ENCODE measurements around the gene PTPRM. TPM values are rescaled to one million over a fixed set of nuclear protein-coding genes. Genes with fewer than 3 reads are reported as not detected.

Gene PTPRM
- total and polyA plus RNA-seq, 2 of the 8 experiments (the other 6 are each of a cell fraction or from before 2014, with no cell fraction given) = 4.1 to 7.0 TPM

- no peak for TF ChIP-seq CHD7 (IDR thresholded peaks at IDR 0.05; ENCODE audit: insufficient replicate concordance, low read length)
- TF ChIP-seq HDAC6 (IDR thresholded peaks at IDR 0.05; ENCODE audit: low read depth, low read length) = no peak
- no peak for TF ChIP-seq E2F6 (IDR thresholded peaks at IDR 0.05)
- TF ChIP-seq CREB1 (IDR thresholded peaks at IDR 0.05) = no peak
- no peak for TF ChIP-seq GTF2F1 (IDR thresholded peaks at IDR 0.05; ENCODE audit: borderline replicate concordance, low read depth, low read length)
- no peak for TF ChIP-seq KDM4A (IDR thresholded peaks at IDR 0.05; ENCODE audit: low read depth, low read length, severe bottlenecking)
- TF ChIP-seq ZNF274 (IDR thresholded peaks at IDR 0.05; ENCODE audit: borderline replicate concordance, extremely low read depth, low read length) = no peak
- no peak for TF ChIP-seq JUND (IDR thresholded peaks at IDR 0.05; ENCODE audit: low read length)
- TF ChIP-seq SAP30 (IDR thresholded peaks at IDR 0.05; ENCODE audit: insufficient read depth, insufficient replicate concordance, low read length) = no peak
- TF ChIP-seq EP300 (IDR thresholded peaks at IDR 0.05; ENCODE audit: borderline replicate concordance in 1 of 2, low read depth in 2 of 2, low read length in 2 of 2) = no peak
- TF ChIP-seq SP1 (IDR thresholded peaks at IDR 0.05; ENCODE audit: low read depth, low read length) = no peak
Observed at GRCh38 chr18:7901657-7902056, 334.5 kb downstream of the PTPRM start (continued).
